ENCODE measurements around the gene WWOX. TPM values are rescaled to one million over a fixed set of nuclear protein-coding genes. Genes with fewer than 3 reads are reported as not detected.

WWOX gene
- total RNA-seq, 1 donor from 2014 or later = 34.9 TPM

DNA sequence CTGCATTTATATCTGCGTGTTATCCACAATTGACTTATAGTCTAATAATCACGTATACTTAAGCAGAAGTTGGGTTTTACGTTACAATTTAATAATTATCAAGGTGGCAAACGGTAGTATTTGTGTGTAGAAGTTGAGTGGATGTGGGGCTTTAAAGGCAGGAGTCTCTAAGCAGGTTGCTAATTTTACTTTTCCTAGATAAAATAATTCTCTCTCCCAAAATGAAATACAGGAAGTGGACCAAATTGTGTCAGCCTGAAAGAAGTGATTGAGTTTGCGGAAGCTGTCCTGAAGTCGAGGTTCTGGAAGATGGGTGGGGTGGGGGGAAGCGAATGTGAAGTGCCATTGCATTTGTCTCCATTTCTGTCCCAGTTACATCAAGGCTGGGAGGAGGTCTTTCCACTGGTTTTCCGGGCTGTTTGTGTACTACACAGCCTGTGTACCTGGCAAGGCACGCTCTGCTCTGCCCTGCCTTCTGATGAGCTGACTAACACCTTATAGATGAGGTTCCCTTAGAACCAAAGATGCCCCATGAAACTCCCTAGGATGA, 385.1 kb downstream of the WWOX start:
- no peaks in the 10 kb centered on the region for H3K27me3 ChIP-seq (ENCODE audit: control insufficient read depth, insufficient read depth, low read length)
- no peak overlapping the region for H3K4me3 ChIP-seq (ENCODE audit: low read depth, low read length)
- TF ChIP-seq, protein P1, sequence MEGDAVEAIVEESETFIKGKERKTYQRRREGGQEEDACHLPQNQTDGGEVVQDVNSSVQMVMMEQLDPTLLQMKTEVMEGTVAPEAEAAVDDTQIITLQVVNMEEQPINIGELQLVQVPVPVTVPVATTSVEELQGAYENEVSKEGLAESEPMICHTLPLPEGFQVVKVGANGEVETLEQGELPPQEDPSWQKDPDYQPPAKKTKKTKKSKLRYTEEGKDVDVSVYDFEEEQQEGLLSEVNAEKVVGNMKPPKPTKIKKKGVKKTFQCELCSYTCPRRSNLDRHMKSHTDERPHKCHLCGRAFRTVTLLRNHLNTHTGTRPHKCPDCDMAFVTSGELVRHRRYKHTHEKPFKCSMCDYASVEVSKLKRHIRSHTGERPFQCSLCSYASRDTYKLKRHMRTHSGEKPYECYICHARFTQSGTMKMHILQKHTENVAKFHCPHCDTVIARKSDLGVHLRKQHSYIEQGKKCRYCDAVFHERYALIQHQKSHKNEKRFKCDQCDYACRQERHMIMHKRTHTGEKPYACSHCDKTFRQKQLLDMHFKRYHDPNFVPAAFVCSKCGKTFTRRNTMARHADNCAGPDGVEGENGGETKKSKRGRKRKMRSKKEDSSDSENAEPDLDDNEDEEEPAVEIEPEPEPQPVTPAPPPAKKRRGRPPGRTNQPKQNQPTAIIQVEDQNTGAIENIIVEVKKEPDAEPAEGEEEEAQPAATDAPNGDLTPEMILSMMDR (IDR thresholded peaks at IDR 0.05; ENCODE audit: insufficient read depth, low read length, poor library complexity, severe bottlenecking) = no peak
- no peaks in the 10 kb centered on the region for H3K36me3 ChIP-seq (ENCODE audit: control insufficient read depth, insufficient read depth, low read length)
- DNase-seq (ENCODE audit: low read depth) = no peak

DNA sequence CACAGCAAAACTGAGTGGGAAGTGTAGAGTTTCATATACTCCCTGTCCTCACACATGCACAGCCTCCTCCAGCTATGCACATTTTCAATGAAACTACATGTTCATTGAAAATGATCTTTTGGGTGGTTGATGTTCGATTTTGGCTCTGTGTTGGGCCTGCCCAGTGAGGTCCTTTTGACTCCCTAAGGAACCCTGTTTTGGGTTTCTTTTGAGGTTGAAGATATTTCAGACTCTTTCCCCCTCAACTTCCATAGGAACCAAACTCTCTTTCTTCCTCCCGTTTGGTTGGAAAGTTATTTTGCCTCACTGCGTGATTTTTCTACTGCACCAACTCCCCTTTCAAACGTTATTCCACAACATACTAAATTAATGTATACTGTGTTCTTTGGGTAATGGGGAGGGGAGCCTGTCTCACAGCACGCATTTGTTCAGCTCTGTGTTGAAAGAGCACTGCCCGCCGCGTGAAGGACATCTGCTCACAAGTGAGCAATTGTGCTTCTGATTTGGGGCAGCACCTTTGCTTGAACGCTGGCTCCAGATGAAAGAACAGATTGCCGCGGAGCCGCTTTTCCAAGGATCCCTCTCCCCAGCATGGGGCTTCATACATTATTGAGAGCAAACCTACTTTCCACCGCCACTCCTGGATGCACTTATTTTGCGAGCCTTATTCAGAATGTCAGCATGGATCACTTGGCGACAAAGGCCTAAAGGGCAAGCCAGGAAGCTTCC, 385.9 kb downstream of the WWOX start:
- Histone ChIP-seq H3K4me3 (ENCODE audit: low read depth, low read length) (no peak overlapping the region), H3K27me3 (ENCODE audit: control insufficient read depth, insufficient read depth, low read length) (no peaks in the 10 kb centered on the region), H3K36me3 (ENCODE audit: control insufficient read depth, insufficient read depth, low read length) (no peaks in the 10 kb centered on the region)
- TF ChIP-seq, protein P1 (IDR thresholded peaks at IDR 0.05; ENCODE audit: insufficient read depth, low read length, poor library complexity, severe bottlenecking) = no peak
- DNase-seq (ENCODE audit: low read depth) = no peak

DNA sequence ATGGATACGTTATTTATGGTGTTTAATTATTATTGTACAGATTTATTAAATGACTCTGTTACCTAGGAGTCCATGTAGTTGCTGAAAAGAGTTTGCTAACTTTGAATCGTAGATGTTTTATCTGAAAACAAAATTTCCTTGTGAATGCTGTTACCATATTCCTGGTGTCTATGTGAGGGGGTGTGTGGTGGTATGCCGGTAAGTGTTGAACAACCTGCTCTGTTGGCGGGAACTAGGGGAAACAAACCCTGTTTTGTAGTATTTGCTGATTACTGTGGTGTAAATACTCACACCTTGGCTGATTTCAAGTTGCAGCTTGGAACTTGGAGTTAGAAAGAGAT, 386.4 kb downstream of the WWOX start:
- DNase-seq (ENCODE audit: low read depth) = no peak
- TF ChIP-seq, protein P1 (IDR thresholded peaks at IDR 0.05; ENCODE audit: insufficient read depth, low read length, poor library complexity, severe bottlenecking) = no peak
- H3K36me3 ChIP-seq (ENCODE audit: control insufficient read depth, insufficient read depth, low read length) = no peaks in the 10 kb centered on the region
- H3K4me3 ChIP-seq (ENCODE audit: low read depth, low read length) = no peak overlapping the region
- H3K27me3 ChIP-seq (ENCODE audit: control insufficient read depth, insufficient read depth, low read length) = no peaks in the 10 kb centered on the region

DNA sequence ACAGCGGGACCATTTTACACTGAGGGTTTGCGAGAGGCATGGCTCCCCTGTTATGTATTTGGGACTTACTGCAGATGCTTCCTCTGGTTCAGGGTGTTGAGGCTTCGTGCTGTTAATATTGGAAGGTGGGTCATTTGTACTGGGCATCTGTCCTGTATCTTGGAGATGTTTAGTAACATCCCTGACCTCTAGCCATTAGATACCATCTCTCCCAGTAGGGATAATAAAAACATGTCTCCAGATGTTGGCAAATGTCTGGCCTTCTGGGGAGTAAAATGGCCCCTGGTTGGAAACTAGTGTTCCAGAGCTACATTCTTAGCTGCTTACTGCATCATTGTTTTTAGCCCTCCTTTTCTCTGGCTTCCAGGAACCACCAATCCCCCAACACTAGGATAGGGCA, 388.0 kb downstream of the WWOX start:
- TF ChIP-seq, protein P1 (IDR thresholded peaks at IDR 0.05; ENCODE audit: insufficient read depth, low read length, poor library complexity, severe bottlenecking) = no peak
- no peaks in the 10 kb centered on the region for H3K27me3 ChIP-seq (ENCODE audit: control insufficient read depth, insufficient read depth, low read length)
- H3K4me3 ChIP-seq (ENCODE audit: low read depth, low read length) = no peak overlapping the region
- no peak for DNase-seq (ENCODE audit: low read depth)
- H3K36me3 ChIP-seq (ENCODE audit: control insufficient read depth, insufficient read depth, low read length) = no peaks in the 10 kb centered on the region

DNA sequence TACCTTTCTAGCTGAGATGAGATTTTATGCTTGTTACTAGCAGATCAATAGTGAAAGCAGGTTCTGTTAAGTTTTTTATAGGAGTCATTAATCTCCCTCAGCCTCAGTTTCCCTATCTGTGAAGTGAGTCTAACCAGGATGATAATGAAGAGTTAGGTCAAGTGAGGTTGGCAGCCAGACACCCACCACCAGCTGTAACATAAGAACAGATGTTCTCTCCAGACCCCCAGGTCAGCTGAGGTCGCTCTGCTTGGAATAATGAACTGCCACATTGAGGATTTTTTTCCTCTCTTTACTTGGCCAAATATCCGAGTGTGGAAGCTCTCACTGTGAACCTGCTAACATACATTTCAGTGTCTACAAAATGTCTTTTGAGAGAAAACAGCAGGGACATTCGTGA, 389.6 kb downstream of the WWOX start:
- DNase-seq (ENCODE audit: low read depth) = no peak
- no peaks in the 10 kb centered on the region for H3K27me3 ChIP-seq (ENCODE audit: control insufficient read depth, insufficient read depth, low read length)
- H3K4me3 ChIP-seq (ENCODE audit: low read depth, low read length) = no peak overlapping the region
- H3K36me3 ChIP-seq (ENCODE audit: control insufficient read depth, insufficient read depth, low read length) = no peaks in the 10 kb centered on the region
- TF ChIP-seq, protein P1 (IDR thresholded peaks at IDR 0.05; ENCODE audit: insufficient read depth, low read length, poor library complexity, severe bottlenecking) = no peak

DNA sequence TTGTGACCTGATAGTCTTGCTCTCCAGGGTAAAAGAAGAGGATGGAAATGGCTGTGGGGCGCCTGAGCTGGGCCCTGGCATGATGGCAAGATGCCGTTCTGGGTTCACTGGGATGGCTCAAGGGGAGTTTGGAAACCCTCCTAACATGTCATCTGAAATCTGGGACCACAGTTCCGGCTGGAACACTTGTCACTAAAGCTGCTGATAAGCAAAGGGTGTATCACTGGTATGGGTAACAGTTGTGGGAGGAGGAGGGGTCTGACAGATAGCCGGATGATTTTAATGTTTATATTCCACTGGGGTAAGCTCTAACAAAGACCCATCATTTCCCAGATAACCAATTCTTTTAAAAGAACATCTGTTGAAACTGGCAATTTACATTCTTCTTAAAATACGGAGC, 390.2 kb downstream of the WWOX start:
- Histone ChIP-seq H3K27me3 (ENCODE audit: control insufficient read depth, insufficient read depth, low read length) (no peaks in the 10 kb centered on the region), H3K36me3 (ENCODE audit: control insufficient read depth, insufficient read depth, low read length) (no peaks in the 10 kb centered on the region), H3K4me3 (ENCODE audit: low read depth, low read length) (no peak overlapping the region)
- TF ChIP-seq, protein P1 (IDR thresholded peaks at IDR 0.05; ENCODE audit: insufficient read depth, low read length, poor library complexity, severe bottlenecking) = no peak
- no peak for DNase-seq (ENCODE audit: low read depth)

Data from kidney epithelial cell (primary cell).